ENCODE results near the gene IRGQ. TPM values are rescaled to one million over a fixed set of nuclear protein-coding genes. Genes with fewer than 3 reads are reported as not detected.
A peak's percentile ranks its signal among the peaks of the same experiment; 100 is the strongest.

The IRGQ gene
- total RNA-seq, 4 donors from 2014 or later = 9.6 to 18.4 (median 15.1) TPM

DNA sequence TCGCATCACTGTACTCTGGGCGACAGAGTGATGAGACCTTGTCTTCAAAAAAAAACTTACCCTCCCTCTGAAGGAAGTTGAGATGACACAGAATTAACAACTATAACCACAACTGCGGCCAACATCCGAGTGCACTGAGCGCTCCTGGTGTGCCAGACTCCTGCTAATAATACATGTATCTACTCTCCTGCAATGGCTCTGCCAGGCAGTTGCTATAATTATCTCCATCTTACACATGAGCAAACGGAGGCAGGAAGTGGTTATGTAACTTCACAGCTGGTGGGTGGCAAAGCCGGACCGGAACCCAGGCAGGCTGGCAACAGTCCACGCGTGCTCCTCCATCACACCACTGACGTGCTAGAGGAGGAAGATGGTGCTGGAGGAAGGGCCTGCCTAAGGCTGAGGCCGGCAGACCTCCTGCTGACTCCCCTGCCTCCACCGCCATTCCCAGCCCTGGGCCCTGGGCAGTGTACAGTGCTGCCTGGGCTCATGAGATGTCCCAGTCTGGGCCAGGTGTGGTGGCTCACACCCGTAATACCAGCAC, 33.2 kb downstream of the IRGQ start:
- no peak for DNase-seq
- 54 to 56% methylated on average over 9 to 12 of the region's 14 CpGs for WGBS, 2 donors
- H3K4me1 ChIP-seq = peaks cover 5 to 12% (median 5%) of the 10 kb centered on the region in 3 donors
- no peaks in the 10 kb centered on the region for H3K9me3 ChIP-seq
- intact Hi-C loops (cut with DNase I) = no loop called here
- peaks cover 5 to 46% (median 6%) of the 10 kb centered on the region in 3 donors for H3K36me3 ChIP-seq
- no peak overlapping the region for H3K4me3 ChIP-seq
- H3K27me3 ChIP-seq = no peaks in the 10 kb centered on the region
- H3K27ac ChIP-seq = peak overlapping the region; percentile 49 to 82 (median 70)
- no peak for TF ChIP-seq POLR2A (IDR thresholded peaks at IDR 0.05)
- TF ChIP-seq, protein P1, sequence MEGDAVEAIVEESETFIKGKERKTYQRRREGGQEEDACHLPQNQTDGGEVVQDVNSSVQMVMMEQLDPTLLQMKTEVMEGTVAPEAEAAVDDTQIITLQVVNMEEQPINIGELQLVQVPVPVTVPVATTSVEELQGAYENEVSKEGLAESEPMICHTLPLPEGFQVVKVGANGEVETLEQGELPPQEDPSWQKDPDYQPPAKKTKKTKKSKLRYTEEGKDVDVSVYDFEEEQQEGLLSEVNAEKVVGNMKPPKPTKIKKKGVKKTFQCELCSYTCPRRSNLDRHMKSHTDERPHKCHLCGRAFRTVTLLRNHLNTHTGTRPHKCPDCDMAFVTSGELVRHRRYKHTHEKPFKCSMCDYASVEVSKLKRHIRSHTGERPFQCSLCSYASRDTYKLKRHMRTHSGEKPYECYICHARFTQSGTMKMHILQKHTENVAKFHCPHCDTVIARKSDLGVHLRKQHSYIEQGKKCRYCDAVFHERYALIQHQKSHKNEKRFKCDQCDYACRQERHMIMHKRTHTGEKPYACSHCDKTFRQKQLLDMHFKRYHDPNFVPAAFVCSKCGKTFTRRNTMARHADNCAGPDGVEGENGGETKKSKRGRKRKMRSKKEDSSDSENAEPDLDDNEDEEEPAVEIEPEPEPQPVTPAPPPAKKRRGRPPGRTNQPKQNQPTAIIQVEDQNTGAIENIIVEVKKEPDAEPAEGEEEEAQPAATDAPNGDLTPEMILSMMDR (IDR thresholded peaks at IDR 0.05) = no peak

DNA sequence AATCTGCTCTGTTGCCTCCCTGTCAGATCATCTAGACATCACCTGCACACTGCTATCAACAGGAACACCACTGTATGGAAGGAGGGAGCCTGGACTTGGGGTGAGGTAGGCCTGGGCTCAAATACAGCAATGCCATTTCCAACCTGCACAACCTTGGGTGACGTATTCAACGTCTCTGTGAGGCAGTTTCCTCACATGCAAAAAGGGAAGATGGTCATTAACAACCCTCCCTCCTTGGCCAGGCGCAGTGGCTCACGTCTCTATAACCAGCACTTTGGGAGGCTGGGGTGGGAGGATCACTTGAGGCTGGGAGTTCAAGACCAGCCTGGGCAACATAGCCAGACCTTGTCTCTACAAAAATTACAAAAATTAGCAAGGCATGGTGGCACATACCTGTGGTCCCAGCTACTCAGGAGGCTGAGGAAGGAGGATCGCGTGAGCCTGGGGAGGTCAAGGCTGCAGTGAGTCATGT, 33.7 kb downstream of the IRGQ start:
- no peak for DNase-seq
- TF ChIP-seq, protein P1 (IDR thresholded peaks at IDR 0.05) = no peak
- no peak for TF ChIP-seq POLR2A (IDR thresholded peaks at IDR 0.05)
- Histone ChIP-seq H3K27ac (peak overlapping the region; percentile 31 to 82 (median 54)), H3K36me3 (peaks cover 5 to 50% (median 6%) of the 10 kb centered on the region in 3 donors), H3K4me1 (peaks cover 5 to 12% (median 5%) of the 10 kb centered on the region in 3 donors), H3K4me3 (no peak overlapping the region), H3K9me3 (no peaks in the 10 kb centered on the region), H3K27me3 (no peaks in the 10 kb centered on the region)
- WGBS, 2 donors = 71 to 73% methylated on average over 3 to 6 of the region's 6 CpGs
- intact Hi-C loops (cut with DNase I) = no loop called here

DNA sequence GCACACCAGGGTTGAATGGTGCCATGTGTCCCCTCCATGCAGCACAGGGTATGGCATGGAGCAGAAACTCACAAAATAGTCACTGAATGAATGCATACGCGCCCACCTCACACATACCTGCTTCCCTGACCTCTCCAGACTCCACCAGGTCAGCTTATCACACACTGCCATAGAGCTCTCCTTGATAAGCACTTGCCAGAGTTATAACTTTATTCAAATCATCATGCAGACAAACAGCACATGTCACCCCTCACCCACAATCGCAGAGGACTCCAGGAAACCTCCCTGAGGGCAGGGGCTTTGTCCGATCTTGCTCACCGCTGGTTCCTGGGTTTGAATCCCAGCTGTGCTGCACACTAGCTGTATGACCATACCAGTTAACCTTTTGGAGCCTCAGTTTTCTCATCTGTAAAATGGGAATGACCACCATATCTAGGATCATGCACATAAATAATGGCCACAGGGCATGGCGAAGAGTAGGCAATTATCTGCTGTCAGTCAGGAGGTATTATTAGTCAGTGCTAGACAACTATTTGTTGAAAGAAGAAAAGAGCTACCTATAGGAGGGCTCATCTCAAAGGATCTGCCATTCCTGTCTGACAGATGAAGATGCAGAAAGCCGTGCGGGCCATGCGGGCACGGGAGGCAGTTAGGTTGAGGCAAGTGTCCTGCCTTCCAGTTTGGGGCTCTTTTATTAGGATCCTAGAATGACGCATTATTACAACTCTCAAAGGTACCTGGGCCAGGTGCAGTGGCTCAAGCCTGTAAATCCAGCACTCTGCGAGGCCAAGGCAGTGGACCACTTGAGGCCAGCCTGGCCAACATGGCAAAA, 34.6 kb downstream of the IRGQ start:
- peaks cover 5 to 12% (median 5%) of the 10 kb centered on the region in 3 donors for H3K4me1 ChIP-seq
- TF ChIP-seq, protein P1 (IDR thresholded peaks at IDR 0.05) = no peak
- no peak for TF ChIP-seq POLR2A (IDR thresholded peaks at IDR 0.05)
- H3K36me3 ChIP-seq = peaks cover 5 to 59% (median 6%) of the 10 kb centered on the region in 3 donors
- no peak overlapping the region for H3K27ac ChIP-seq
- 95 to 98% methylated on average over 12 of the region's 12 CpGs for WGBS, 2 donors
- DNase-seq = no peak
- H3K4me3 ChIP-seq = no peak overlapping the region
- no peaks in the 10 kb centered on the region for H3K27me3 ChIP-seq
- intact Hi-C loops (cut with DNase I) = no loop called here
- H3K9me3 ChIP-seq = no peaks in the 10 kb centered on the region

DNA sequence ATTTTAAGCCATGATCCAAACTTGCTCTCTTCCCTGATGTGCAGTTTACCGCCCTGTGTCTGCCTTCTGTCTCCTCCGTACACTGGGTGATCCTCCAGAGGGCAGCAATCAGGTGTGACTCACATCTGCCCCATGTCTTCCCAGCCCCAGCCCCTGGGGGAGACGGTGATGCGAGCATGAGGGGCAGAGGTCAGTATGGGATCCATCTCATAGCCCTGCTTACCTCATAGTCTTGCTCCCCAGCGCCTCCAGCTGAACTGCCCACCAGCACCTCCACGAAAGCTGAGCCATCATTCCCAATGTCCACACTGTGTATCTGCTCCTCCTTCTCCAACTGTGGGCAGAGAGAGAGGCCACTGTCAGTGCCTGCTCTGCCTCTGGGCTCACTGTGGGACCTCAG, 35.2 kb downstream of the IRGQ start:
- H3K4me1 ChIP-seq = peaks cover 5 to 12% (median 5%) of the 10 kb centered on the region in 3 donors
- H3K36me3 ChIP-seq = peaks cover 5 to 65% (median 6%) of the 10 kb centered on the region in 3 donors
- intact Hi-C loops (cut with DNase I) = no loop called here
- DNase-seq = no peak
- whole genome bisulfite sequencing, 2 donors = 75 to 76% methylated on average over 4 to 6 of the region's 6 CpGs
- H3K27me3 ChIP-seq = no peaks in the 10 kb centered on the region
- H3K9me3 ChIP-seq = no peaks in the 10 kb centered on the region
- TF ChIP-seq, protein P1 (IDR thresholded peaks at IDR 0.05) = no peak
- TF ChIP-seq POLR2A (IDR thresholded peaks at IDR 0.05) = no peak
- no peak overlapping the region for H3K4me3 ChIP-seq
- H3K27ac ChIP-seq = no peak overlapping the region

DNA sequence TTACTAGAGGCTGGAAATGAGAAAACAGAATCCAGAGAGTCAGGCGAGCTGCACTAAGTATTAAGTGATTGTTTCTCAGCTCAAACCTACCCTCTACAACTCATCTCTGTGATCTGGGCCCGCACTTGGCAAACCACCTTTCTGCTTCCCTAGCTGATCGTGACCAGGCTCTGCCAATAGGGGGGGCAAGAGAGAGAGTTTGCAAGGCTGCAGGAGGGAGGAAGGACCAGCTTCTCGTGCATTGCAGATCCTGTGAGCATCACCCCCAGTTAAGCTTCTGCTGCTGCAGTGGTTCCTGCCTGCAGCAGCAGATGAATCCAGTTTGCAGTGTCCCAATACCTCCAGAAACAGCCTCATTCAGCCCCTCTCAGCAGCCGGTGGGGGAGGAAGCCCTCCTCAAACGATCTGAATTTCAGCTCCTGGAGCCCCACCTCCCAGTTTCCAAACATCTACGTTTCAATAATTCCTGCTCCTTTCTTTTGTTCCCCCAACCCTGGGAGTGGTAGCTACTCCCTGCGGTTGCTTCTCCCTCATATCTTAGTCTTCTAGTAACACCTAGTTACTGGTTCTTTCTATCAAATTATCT, 40.7 kb downstream of the IRGQ start:
- intact Hi-C loops (cut with DNase I) = no loop called here
- no peak overlapping the region for H3K4me3 ChIP-seq
- no peaks in the 10 kb centered on the region for H3K4me1 ChIP-seq
- no peaks in the 10 kb centered on the region for H3K9me3 ChIP-seq
- H3K27me3 ChIP-seq = no peaks in the 10 kb centered on the region
- WGBS, 2 donors = 38% methylated on average over 8 of the region's 8 CpGs
- H3K27ac ChIP-seq = no peak overlapping the region
- H3K36me3 ChIP-seq = peaks cover 9 to 96% (median 37%) of the 10 kb centered on the region in 3 donors
- TF ChIP-seq, protein P1 (IDR thresholded peaks at IDR 0.05) = peak in 5 of 6 experiments; percentile 42 to 72 (median 59)
- no peak for TF ChIP-seq POLR2A (IDR thresholded peaks at IDR 0.05)
- DNase-seq = no peak

Measured in esophagus squamous epithelium (tissue), 5 donors.